ENCODE results near the gene WDR12.
"Not testable (repeated sequence)": the region's sequence is repeated elsewhere in the genome, so short reads cannot be mapped to it uniquely, and the experiment has no call there.

The WDR12 gene

GRCh38 chr2:202883987-202884675, 27.3 kb downstream of the WDR12 start:
- DNase-seq (ENCODE audit: low read depth in 2 of 2), result no peak

- DNase-seq (ENCODE audit: low read depth in 2 of 2), result no peak
These were observed 29.9 kb downstream of the WDR12 start for GRCh38 chr2:202881570-202881969.

GRCh38 chr2:202877699-202878098, 33.8 kb downstream of the WDR12 start:
- DNase-seq (ENCODE audit: low read depth in 2 of 2), result no peak

GRCh38 chr2:202871300-202872141, 40.0 kb downstream of the WDR12 start, which contains the start of gene ICA1L:
Gene ICA1L (minus strand): TSS chr2:202871766. CDS start chr2:202829009, 42,757 bp downstream.
- peak in 1 of 2 donors; percentile 24 for DNase-seq (ENCODE audit: low read depth in 2 of 2)

- DNase-seq (ENCODE audit: low read depth in 2 of 2), result peak in 1 of 2 donors; percentile 39
These were observed 40.8 kb downstream of the WDR12 start for GRCh38 chr2:202870431-202871299.

- no peak for DNase-seq (ENCODE audit: low read depth in 2 of 2)
These were observed 49.5 kb downstream of the WDR12 start for GRCh38 chr2:202861987-202862386.

GRCh38 chr2:202858601-202859000, 52.9 kb downstream of the WDR12 start:
- no peak for DNase-seq (ENCODE audit: low read depth in 2 of 2)

GRCh38 chr2:202849343-202849742, 62.1 kb downstream of the WDR12 start:
- not testable (repeated sequence) for DNase-seq (ENCODE audit: low read depth in 2 of 2)

- no peak for DNase-seq (ENCODE audit: low read depth in 2 of 2)
These were observed 62.7 kb downstream of the WDR12 start for GRCh38 chr2:202848813-202849212.

- DNase-seq (ENCODE audit: low read depth in 2 of 2), result no peak
These were observed 63.6 kb downstream of the WDR12 start for GRCh38 chr2:202847693-202848524.

GRCh38 chr2:202844656-202845055, 66.8 kb downstream of the WDR12 start:
- no peak for DNase-seq (ENCODE audit: low read depth in 2 of 2)

- DNase-seq (ENCODE audit: low read depth in 2 of 2), result no peak
These were observed 68.8 kb downstream of the WDR12 start for GRCh38 chr2:202842690-202843089.

- DNase-seq (ENCODE audit: low read depth in 2 of 2), result no peak
These were observed 70.2 kb downstream of the WDR12 start for GRCh38 chr2:202841090-202841867.

- no peak for DNase-seq (ENCODE audit: low read depth in 2 of 2)
These were observed 79.9 kb downstream of the WDR12 start for GRCh38 chr2:202831242-202832220.

- no peak for DNase-seq (ENCODE audit: low read depth in 2 of 2)
These were observed 86.6 kb downstream of the WDR12 start for GRCh38 chr2:202824901-202825300.
